H1 (cell line): ENCODE results near the gene PSMD9. TPM values are rescaled to one million over a fixed set of nuclear protein-coding genes. Genes with fewer than 3 reads are reported as not detected.

Experiments used
- CTCF ChIA-PET: fragments of 300-600 bp; sonication (Branson Sonifier 250); formaldehyde crosslinking; loops from one replicate; lab custom pipeline; 2021; ENCODE audit not compliant: partially characterized antibody; lab: Charles Lee
- POLR2A ChIA-PET: fragments of 300-600 bp; sonication (Branson Sonifier 250); formaldehyde crosslinking; loops from one replicate; lab custom pipeline; 2021; ENCODE audit warnings: inconsistent platforms; ENCODE audit not compliant: partially characterized antibody; lab: Charles Lee
- DNase-seq, 2 experiments: peaks; one replicate each; pipeline versions ENCODE4 v3.0.0 to v3.0.0-alpha.2; 2010 to 2022; ENCODE audit warnings: low spot score in 2 of 2, low read depth in 1 of 2, mixed read lengths in 1 of 2
- FAIRE-seq: peaks from 2 replicates; lab custom pipeline; 2011; peaks lifted over from hg19 to GRCh38; lab: Jason Lieb, UNC
- H2AFZ ChIP-seq: 2 replicates; pipeline ENCODE4 v1.8.1; 2012; ENCODE audit warnings: low read length, inconsistent platforms
- H2AK5ac ChIP-seq: 2 replicates; pipeline ENCODE4 v1.6.1; 2013; ENCODE audit warnings: low read depth, low read length
- H2BK120ac ChIP-seq: replicated peaks from 2 replicates; pipeline ENCODE3; 2013; ENCODE audit warnings: low read depth, low read length, inconsistent platforms
- H2BK12ac ChIP-seq: 2 replicates; pipeline ENCODE4 v1.6.1; 2013; ENCODE audit warnings: low read depth, low read length
- H2BK15ac ChIP-seq: 2 replicates; pipeline ENCODE4 v1.6.1; 2013; ENCODE audit warnings: low read length
- H2BK20ac ChIP-seq: 2 replicates; pipeline ENCODE4 v1.6.1; 2013; ENCODE audit warnings: low read length
- H2BK5ac ChIP-seq: 2 replicates; pipeline ENCODE4 v1.6.1; 2013; ENCODE audit warnings: low read depth, low read length
- H3K14ac ChIP-seq: 2 replicates; pipeline ENCODE4 v1.6.1; 2013; ENCODE audit warnings: inconsistent platforms; ENCODE audit not compliant: insufficient read length
- H3K18ac ChIP-seq: 2 replicates; pipeline ENCODE4 v1.6.1; 2013; ENCODE audit warnings: low read length; ENCODE audit errors: extremely low read depth
- H3K23ac ChIP-seq: 2 replicates; pipeline ENCODE4 v1.6.1; 2013; ENCODE audit warnings: inconsistent platforms; ENCODE audit not compliant: insufficient read length
- H3K23me2 ChIP-seq: 2 replicates; pipeline ENCODE4 v1.6.1; 2013; ENCODE audit warnings: low read depth, low read length
- H3K27ac ChIP-seq: 2 replicates; pipeline ENCODE4 v1.6.1; 2011; ENCODE audit warnings: low read depth, low read length, inconsistent platforms
- H3K27me3 ChIP-seq, 4 experiments: replicated peaks in 1 of 4; 1 replicate in 1 of 4; 2 replicates in 3 of 4; pipeline versions ENCODE4 v1.6.1 to v1.8.1; 2011 to 2013; ENCODE audit warnings: low read length in 3 of 4, mild to moderate bottlenecking in 3 of 4, inconsistent platforms in 2 of 4, mixed read lengths in 2 of 4, moderate library complexity in 1 of 4; ENCODE audit not compliant: control insufficient read depth in 3 of 4, insufficient read depth in 3 of 4; ENCODE audit errors: extremely low read depth in 1 of 4
- H3K36me3 ChIP-seq, 4 experiments: 2 replicates each; pipeline versions ENCODE4 v1.6.1 to v1.8.1; 2011 to 2013; ENCODE audit warnings: mild to moderate bottlenecking in 4 of 4, low read length in 3 of 4, moderate library complexity in 2 of 4, control low read depth in 1 of 4, inconsistent platforms in 1 of 4; ENCODE audit not compliant: insufficient read depth in 4 of 4, control insufficient read depth in 2 of 4
- H3K4ac ChIP-seq: replicated peaks from 2 replicates; pipeline ENCODE3; 2013; ENCODE audit warnings: low read length, low read depth, mixed read lengths, inconsistent platforms; ENCODE audit not compliant: insufficient read length
- H3K4me1 ChIP-seq, 4 experiments: replicated peaks in 1 of 4; 1 replicate in 1 of 4; 2 replicates in 3 of 4; pipeline versions ENCODE4 v1.6.1 to v1.8.1; 2011 to 2013; ENCODE audit warnings: low read length in 3 of 4, inconsistent platforms in 2 of 4, mixed read lengths in 1 of 4; ENCODE audit not compliant: insufficient read depth in 4 of 4, control insufficient read depth in 3 of 4
- H3K4me2 ChIP-seq, 2 experiments: 2 replicates each; pipeline versions ENCODE4 v1.6.1 to v1.8.1; 2011 to 2013; ENCODE audit warnings: low read depth in 2 of 2, low read length in 2 of 2, control low read depth in 1 of 2, inconsistent platforms in 1 of 2, mild to moderate bottlenecking in 1 of 2; ENCODE audit not compliant: insufficient read depth in 1 of 2
- H3K4me3 ChIP-seq, 4 experiments: fragments of 200-600, 300-600 bp in 1 of 4; sonication (generic), shearing (Covaris generic), sonication (Bioruptor Twin) in 1 of 4; 2 replicates each; pipeline versions ENCODE4 v1.5.1 to v1.8.1; 2011 to 2016; ENCODE audit warnings: low read length in 4 of 4, low read depth in 3 of 4, control low read depth in 2 of 4, inconsistent platforms in 2 of 4, mild to moderate bottlenecking in 2 of 4, mixed read lengths in 1 of 4, moderate library complexity in 1 of 4; ENCODE audit not compliant: insufficient read depth in 2 of 4; ENCODE audit errors: extremely low read depth in 1 of 4
- H3K56ac ChIP-seq: replicated peaks from 2 replicates; pipeline ENCODE3; 2013; ENCODE audit warnings: low read depth, mild to moderate bottlenecking, mixed read lengths, low read length, inconsistent platforms; ENCODE audit not compliant: insufficient read length
- H3K79me1 ChIP-seq: 2 replicates; pipeline ENCODE4 v1.6.1; 2013; ENCODE audit warnings: low read depth, low read length, control low read depth
- H3K79me2 ChIP-seq, 2 experiments: 2 replicates each; pipeline versions ENCODE4 v1.6.1 to v1.8.1; 2012 to 2013; ENCODE audit warnings: low read length in 2 of 2, mild to moderate bottlenecking in 2 of 2, inconsistent platforms in 1 of 2; ENCODE audit not compliant: insufficient read depth in 2 of 2, control insufficient read depth in 1 of 2
- H3K9ac ChIP-seq, 4 experiments: replicated peaks in 1 of 4; 1 replicate in 1 of 4; 2 replicates in 3 of 4; pipeline versions ENCODE4 v1.6.1 to v1.8.1; 2011 to 2013; ENCODE audit warnings: low read depth in 3 of 4, low read length in 3 of 4, control low read depth in 2 of 4, mild to moderate bottlenecking in 2 of 4, moderate library complexity in 2 of 4, inconsistent platforms in 1 of 4; ENCODE audit errors: extremely low read depth in 1 of 4
- H3K9me3 ChIP-seq, 2 experiments: 2 replicates each; pipeline versions ENCODE4 v1.6.1 to v1.8.1; 2012 to 2013; ENCODE audit warnings: mild to moderate bottlenecking in 2 of 2, moderate library complexity in 2 of 2, control low read depth in 1 of 2, inconsistent platforms in 1 of 2, low read depth in 1 of 2, low read length in 1 of 2, mixed read lengths in 1 of 2; ENCODE audit not compliant: insufficient read depth in 2 of 2
- H4K20me1 ChIP-seq, 2 experiments: replicated peaks in 1 of 2; 2 replicates each; pipeline versions ENCODE3 to v1.8.1; 2011 to 2013; ENCODE audit warnings: inconsistent platforms in 2 of 2, low read length in 2 of 2, mild to moderate bottlenecking in 1 of 2; ENCODE audit not compliant: insufficient read depth in 2 of 2, control insufficient read depth in 1 of 2
- H4K5ac ChIP-seq: 2 replicates; pipeline ENCODE4 v1.6.1; 2013; ENCODE audit warnings: low read length, low read depth, mixed read lengths, inconsistent platforms; ENCODE audit not compliant: insufficient read length
- H4K8ac ChIP-seq: 2 replicates; pipeline ENCODE4 v1.8.0; 2013; ENCODE audit warnings: mild to moderate bottlenecking, moderate library complexity, low read length, inconsistent platforms; ENCODE audit not compliant: insufficient read depth; ENCODE audit errors: extremely low read depth
- H4K91ac ChIP-seq: replicated peaks from 2 replicates; pipeline ENCODE3; 2013; ENCODE audit warnings: low read length, mixed read lengths, inconsistent platforms; ENCODE audit not compliant: insufficient read length
- CHD2 ChIP-seq: IDR thresholded peaks from 2 replicates; pipeline ENCODE4 v1.6.1; 2012; ENCODE audit warnings: low read length, improper control_type of control experiment
- GABPA ChIP-seq: IDR thresholded peaks from 2 replicates; pipeline ENCODE4 v1.6.1; 2011; ENCODE audit warnings: mild to moderate bottlenecking, low read length, moderate library complexity, borderline replicate concordance; ENCODE audit not compliant: insufficient read depth
- HDAC6 ChIP-seq: IDR thresholded peaks from one replicate; pipeline ENCODE4 v1.7.1; 2012; ENCODE audit warnings: low read depth, mild to moderate bottlenecking, inconsistent platforms, low read length, moderate library complexity
- RAD21 ChIP-seq, 2 experiments: IDR thresholded peaks in 1 of 2; conservative IDR thresholded peaks in 1 of 2; 2 replicates each; pipeline ENCODE4 v1.6.1; 2011; ENCODE audit warnings: low read depth in 2 of 2, low read length in 2 of 2, improper control_type of control experiment in 1 of 2, inconsistent platforms in 1 of 2, mild to moderate bottlenecking in 1 of 2, moderate library complexity in 1 of 2
- TBP ChIP-seq: IDR thresholded peaks from 2 replicates; pipeline ENCODE4 v1.6.1; 2011; ENCODE audit warnings: low read depth, low read length, improper control_type of control experiment
- WGBS, 2 experiments: shearing (Covaris generic) in 1 of 2; methylation state at CpG; one replicate each; pipeline versions ENCODE4 v1.1.6 to v1.1.7; 2013 to 2015; ENCODE audit warnings: low lambda C conversion rate in 2 of 2, mixed read lengths in 2 of 2, inconsistent platforms in 1 of 2, low coverage in 1 of 2, missing lambda C conversion rate in 1 of 2; ENCODE audit not compliant: insufficient replicate concordance in 2 of 2, insufficient coverage in 1 of 2, insufficient read length in 1 of 2; ENCODE audit errors: extremely low coverage in 1 of 2, missing lambda C conversion rate in 1 of 2; 5-methylcytosine and 5-hydroxymethylcytosine counted together
- polyA plus RNA-seq, 7 experiments: library from polyadenylated mRNA; depleted of rRNA in 3 of 7; stranded (reverse) in 5 of 7; unstranded in 2 of 7; fragments of >200 nt in 5 of 7; fragments of 200-250 nt in 2 of 7; gene quantifications; 1 replicate in 5 of 7; 2 replicates in 1 of 7; 4 replicates in 1 of 7; pipeline versions ENCODE4 v1.2.1 to v1.2.3, GENCODE V29; 2011 to 2013; ENCODE audit warnings: missing spikeins in 2 of 7, mixed read lengths in 2 of 7
- total RNA-seq: library from RNA; stranded (reverse); fragmentation: NEBNext Ultra II Directional; extraction: Animal tissue kit (Norgen Biotek cat#: 25700); gene quantifications from 2 replicates; pipeline ENCODE4 v1.2.1, GENCODE V29; 2021

The PSMD9 gene
- total and polyA plus RNA-seq, 2 of the 8 experiments (the other 6 are each of a cell fraction or from before 2014, with no cell fraction given) = 28.8 to 36.1 TPM

DNA sequence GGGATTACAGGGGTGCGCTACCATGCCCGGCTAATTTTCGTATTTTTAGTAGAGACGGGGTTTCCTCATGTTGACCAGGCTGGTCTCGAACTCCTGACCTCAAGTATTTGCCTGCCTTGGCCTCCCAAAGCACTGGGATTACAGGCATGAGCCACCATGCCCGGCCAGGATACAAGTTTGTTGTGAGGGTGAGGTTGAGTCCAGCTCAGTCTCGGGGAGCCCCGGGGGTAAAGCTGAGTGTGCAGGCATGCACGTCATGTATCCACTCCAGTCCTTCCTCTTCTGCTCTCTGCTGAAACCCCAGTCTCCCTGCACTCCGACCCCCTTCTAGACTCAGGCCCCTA, 30.3 kb upstream of the PSMD9 start:
- Histone ChIP-seq H2AK5ac (no peak overlapping the region), H2BK12ac (peak overlapping the region; percentile 51; the same call in 1 of the 2 replicates), H3K4ac (no peak overlapping the region), H2BK20ac (no peak overlapping the region), H3K9ac (no peak overlapping the region), H2BK5ac (0 out of 2 replicates have a peak overlapping the region, but pooled peaks have one; percentile 6), H3K27ac (no peak overlapping the region), H4K91ac (no peak overlapping the region), H4K5ac (no peak overlapping the region), H3K4me1 (peaks cover 0 to 17% (median 11%) of the 10 kb centered on the region in 4 experiments; a peak in 5 of 7 replicates), H3K36me3 (no peaks in the 10 kb centered on the region), H4K8ac (no peak overlapping the region), H3K4me3 (no peak overlapping the region), H3K79me2 (no peaks in the 10 kb centered on the region), H3K56ac (no peak overlapping the region), H3K23ac (no peak overlapping the region), H3K14ac (no peak overlapping the region), H4K20me1 (no peaks in the 10 kb centered on the region), H3K27me3 (no peaks in the 10 kb centered on the region; a peak in 1 of 7 replicates), H2AFZ (no peak overlapping the region), H3K79me1 (no peaks in the 10 kb centered on the region), H2BK120ac (no peak overlapping the region), H3K23me2 (no peaks in the 10 kb centered on the region), H3K4me2 (no peak overlapping the region), H3K18ac (peak overlapping the region; percentile 54; the same call in 1 of the 2 replicates), H3K9me3 (no peaks in the 10 kb centered on the region), H2BK15ac (0 out of 2 replicates have a peak overlapping the region, but pooled peaks have one; percentile 19)
- CTCF ChIA-PET = interaction anchor here (1.1 to 4.1 kb wide), 8 partner anchors 13 to 63 kb away, joined by 3 to 20 read pairs (median 4); partner anchors contain the start of genes CFAP251 and PSMD9
- POLR2A ChIA-PET = interaction anchor here (0.7 to 1.1 kb wide), 3 partner anchors 20 to 182 kb away, joined by 3 read pairs; no protein-coding TSS in a partner anchor
- TF ChIP-seq HDAC6 (no peak), CHD2 (no peak), RAD21 (IDR thresholded peaks at IDR 0.05 in 1 of 2, conservative IDR thresholded peaks at IDR 0.05 in 1 of 2; ENCODE audit: low read depth in 2 of 2, low read length in 2 of 2) (no peak), TBP (no peak), GABPA (no peak)
- 91% methylated on average over 10 of the region's 10 CpGs; no CpG with 5 or more reads in 1 of the 2 experiments for WGBS, 2 experiments
- DNase-seq (no peak), FAIRE-seq (no peak)
